H1 (cell line): ENCODE data around the gene GALNT9. TPM values are rescaled to one million over a fixed set of nuclear protein-coding genes. Genes with fewer than 3 reads are reported as not detected.

ENCODE experiments used
- CTCF ChIA-PET: fragments of 300-600 bp; sonication (Branson Sonifier 250); formaldehyde crosslinking; loops from one replicate; lab custom pipeline; 2021; ENCODE audit not compliant: partially characterized antibody; lab: Charles Lee
- POLR2A ChIA-PET: fragments of 300-600 bp; sonication (Branson Sonifier 250); formaldehyde crosslinking; loops from one replicate; lab custom pipeline; 2021; ENCODE audit warnings: inconsistent platforms; ENCODE audit not compliant: partially characterized antibody; lab: Charles Lee
- DNase-seq, 2 experiments: peaks; one replicate each; pipeline versions ENCODE4 v3.0.0 to v3.0.0-alpha.2; 2010 to 2022; ENCODE audit warnings: low spot score in 2 of 2, low read depth in 1 of 2, mixed read lengths in 1 of 2
- FAIRE-seq: peaks from 2 replicates; lab custom pipeline; 2011; peaks lifted over from hg19 to GRCh38; lab: Jason Lieb, UNC
- H2AFZ ChIP-seq: 2 replicates; pipeline ENCODE4 v1.8.1; 2012; ENCODE audit warnings: low read length, inconsistent platforms
- H2AK5ac ChIP-seq: 2 replicates; pipeline ENCODE4 v1.6.1; 2013; ENCODE audit warnings: low read depth, low read length
- H2BK120ac ChIP-seq: replicated peaks from 2 replicates; pipeline ENCODE3; 2013; ENCODE audit warnings: low read depth, low read length, inconsistent platforms
- H2BK12ac ChIP-seq: 2 replicates; pipeline ENCODE4 v1.6.1; 2013; ENCODE audit warnings: low read depth, low read length
- H2BK15ac ChIP-seq: 2 replicates; pipeline ENCODE4 v1.6.1; 2013; ENCODE audit warnings: low read length
- H2BK20ac ChIP-seq: 2 replicates; pipeline ENCODE4 v1.6.1; 2013; ENCODE audit warnings: low read length
- H2BK5ac ChIP-seq: 2 replicates; pipeline ENCODE4 v1.6.1; 2013; ENCODE audit warnings: low read depth, low read length
- H3K14ac ChIP-seq: 2 replicates; pipeline ENCODE4 v1.6.1; 2013; ENCODE audit warnings: inconsistent platforms; ENCODE audit not compliant: insufficient read length
- H3K18ac ChIP-seq: 2 replicates; pipeline ENCODE4 v1.6.1; 2013; ENCODE audit warnings: low read length; ENCODE audit errors: extremely low read depth
- H3K23ac ChIP-seq: 2 replicates; pipeline ENCODE4 v1.6.1; 2013; ENCODE audit warnings: inconsistent platforms; ENCODE audit not compliant: insufficient read length
- H3K23me2 ChIP-seq: 2 replicates; pipeline ENCODE4 v1.6.1; 2013; ENCODE audit warnings: low read depth, low read length
- H3K27ac ChIP-seq: 2 replicates; pipeline ENCODE4 v1.6.1; 2011; ENCODE audit warnings: low read depth, low read length, inconsistent platforms
- H3K27me3 ChIP-seq, 4 experiments: replicated peaks in 1 of 4; 1 replicate in 1 of 4; 2 replicates in 3 of 4; pipeline versions ENCODE4 v1.6.1 to v1.8.1; 2011 to 2013; ENCODE audit warnings: low read length in 3 of 4, mild to moderate bottlenecking in 3 of 4, inconsistent platforms in 2 of 4, mixed read lengths in 2 of 4, moderate library complexity in 1 of 4; ENCODE audit not compliant: control insufficient read depth in 3 of 4, insufficient read depth in 3 of 4; ENCODE audit errors: extremely low read depth in 1 of 4
- H3K36me3 ChIP-seq, 4 experiments: 2 replicates each; pipeline versions ENCODE4 v1.6.1 to v1.8.1; 2011 to 2013; ENCODE audit warnings: mild to moderate bottlenecking in 4 of 4, low read length in 3 of 4, moderate library complexity in 2 of 4, control low read depth in 1 of 4, inconsistent platforms in 1 of 4; ENCODE audit not compliant: insufficient read depth in 4 of 4, control insufficient read depth in 2 of 4
- H3K4ac ChIP-seq: replicated peaks from 2 replicates; pipeline ENCODE3; 2013; ENCODE audit warnings: low read length, low read depth, mixed read lengths, inconsistent platforms; ENCODE audit not compliant: insufficient read length
- H3K4me1 ChIP-seq, 4 experiments: replicated peaks in 1 of 4; 1 replicate in 1 of 4; 2 replicates in 3 of 4; pipeline versions ENCODE4 v1.6.1 to v1.8.1; 2011 to 2013; ENCODE audit warnings: low read length in 3 of 4, inconsistent platforms in 2 of 4, mixed read lengths in 1 of 4; ENCODE audit not compliant: insufficient read depth in 4 of 4, control insufficient read depth in 3 of 4
- H3K4me2 ChIP-seq, 2 experiments: 2 replicates each; pipeline versions ENCODE4 v1.6.1 to v1.8.1; 2011 to 2013; ENCODE audit warnings: low read depth in 2 of 2, low read length in 2 of 2, control low read depth in 1 of 2, inconsistent platforms in 1 of 2, mild to moderate bottlenecking in 1 of 2; ENCODE audit not compliant: insufficient read depth in 1 of 2
- H3K4me3 ChIP-seq, 4 experiments: fragments of 200-600, 300-600 bp in 1 of 4; sonication (generic), shearing (Covaris generic), sonication (Bioruptor Twin) in 1 of 4; 2 replicates each; pipeline versions ENCODE4 v1.5.1 to v1.8.1; 2011 to 2016; ENCODE audit warnings: low read length in 4 of 4, low read depth in 3 of 4, control low read depth in 2 of 4, inconsistent platforms in 2 of 4, mild to moderate bottlenecking in 2 of 4, mixed read lengths in 1 of 4, moderate library complexity in 1 of 4; ENCODE audit not compliant: insufficient read depth in 2 of 4; ENCODE audit errors: extremely low read depth in 1 of 4
- H3K56ac ChIP-seq: replicated peaks from 2 replicates; pipeline ENCODE3; 2013; ENCODE audit warnings: low read depth, mild to moderate bottlenecking, mixed read lengths, low read length, inconsistent platforms; ENCODE audit not compliant: insufficient read length
- H3K79me1 ChIP-seq: 2 replicates; pipeline ENCODE4 v1.6.1; 2013; ENCODE audit warnings: low read depth, low read length, control low read depth
- H3K79me2 ChIP-seq, 2 experiments: 2 replicates each; pipeline versions ENCODE4 v1.6.1 to v1.8.1; 2012 to 2013; ENCODE audit warnings: low read length in 2 of 2, mild to moderate bottlenecking in 2 of 2, inconsistent platforms in 1 of 2; ENCODE audit not compliant: insufficient read depth in 2 of 2, control insufficient read depth in 1 of 2
- H3K9ac ChIP-seq, 4 experiments: replicated peaks in 1 of 4; 1 replicate in 1 of 4; 2 replicates in 3 of 4; pipeline versions ENCODE4 v1.6.1 to v1.8.1; 2011 to 2013; ENCODE audit warnings: low read depth in 3 of 4, low read length in 3 of 4, control low read depth in 2 of 4, mild to moderate bottlenecking in 2 of 4, moderate library complexity in 2 of 4, inconsistent platforms in 1 of 4; ENCODE audit errors: extremely low read depth in 1 of 4
- H3K9me3 ChIP-seq, 2 experiments: 2 replicates each; pipeline versions ENCODE4 v1.6.1 to v1.8.1; 2012 to 2013; ENCODE audit warnings: mild to moderate bottlenecking in 2 of 2, moderate library complexity in 2 of 2, control low read depth in 1 of 2, inconsistent platforms in 1 of 2, low read depth in 1 of 2, low read length in 1 of 2, mixed read lengths in 1 of 2; ENCODE audit not compliant: insufficient read depth in 2 of 2
- H4K20me1 ChIP-seq, 2 experiments: replicated peaks in 1 of 2; 2 replicates each; pipeline versions ENCODE3 to v1.8.1; 2011 to 2013; ENCODE audit warnings: inconsistent platforms in 2 of 2, low read length in 2 of 2, mild to moderate bottlenecking in 1 of 2; ENCODE audit not compliant: insufficient read depth in 2 of 2, control insufficient read depth in 1 of 2
- H4K5ac ChIP-seq: 2 replicates; pipeline ENCODE4 v1.6.1; 2013; ENCODE audit warnings: low read length, low read depth, mixed read lengths, inconsistent platforms; ENCODE audit not compliant: insufficient read length
- H4K8ac ChIP-seq: 2 replicates; pipeline ENCODE4 v1.8.0; 2013; ENCODE audit warnings: mild to moderate bottlenecking, moderate library complexity, low read length, inconsistent platforms; ENCODE audit not compliant: insufficient read depth; ENCODE audit errors: extremely low read depth
- H4K91ac ChIP-seq: replicated peaks from 2 replicates; pipeline ENCODE3; 2013; ENCODE audit warnings: low read length, mixed read lengths, inconsistent platforms; ENCODE audit not compliant: insufficient read length
- BCL11A ChIP-seq, 2 experiments: IDR thresholded peaks; one replicate each; pipeline ENCODE4 v1.6.1; 2011; ENCODE audit warnings: low read depth in 2 of 2, low read length in 2 of 2, mild to moderate bottlenecking in 2 of 2
- CEBPB ChIP-seq: IDR thresholded peaks from 2 replicates; pipeline ENCODE4 v1.6.1; 2012; ENCODE audit warnings: low read depth, low read length
- MAFK ChIP-seq: IDR thresholded peaks from 2 replicates; pipeline ENCODE4 v1.6.1; 2012; ENCODE audit warnings: low read depth, mild to moderate bottlenecking, improper control_type of control experiment, low read length
- SRF ChIP-seq: IDR thresholded peaks from 2 replicates; pipeline ENCODE4 v1.6.1; 2011; ENCODE audit warnings: mild to moderate bottlenecking, low read depth, low read length, moderate library complexity
- TAF1 ChIP-seq: IDR thresholded peaks from 2 replicates; pipeline ENCODE4 v1.6.1; 2011; ENCODE audit warnings: mild to moderate bottlenecking, low read depth, low read length
- YY1 ChIP-seq: IDR thresholded peaks from 2 replicates; pipeline ENCODE4 v1.6.1; 2011; ENCODE audit warnings: low read depth, mild to moderate bottlenecking, low read length
- ZNF274 ChIP-seq: IDR thresholded peaks from 2 replicates; pipeline ENCODE4 v1.7.0; 2012; ENCODE audit warnings: low read length, borderline replicate concordance; ENCODE audit errors: extremely low read depth
- WGBS, 2 experiments: shearing (Covaris generic) in 1 of 2; methylation state at CpG; one replicate each; pipeline versions ENCODE4 v1.1.6 to v1.1.7; 2013 to 2015; ENCODE audit warnings: low lambda C conversion rate in 2 of 2, mixed read lengths in 2 of 2, inconsistent platforms in 1 of 2, low coverage in 1 of 2, missing lambda C conversion rate in 1 of 2; ENCODE audit not compliant: insufficient replicate concordance in 2 of 2, insufficient coverage in 1 of 2, insufficient read length in 1 of 2; ENCODE audit errors: extremely low coverage in 1 of 2, missing lambda C conversion rate in 1 of 2; 5-methylcytosine and 5-hydroxymethylcytosine counted together
- polyA plus RNA-seq, 7 experiments: library from polyadenylated mRNA; depleted of rRNA in 3 of 7; stranded (reverse) in 5 of 7; unstranded in 2 of 7; fragments of >200 nt in 5 of 7; fragments of 200-250 nt in 2 of 7; gene quantifications; 1 replicate in 5 of 7; 2 replicates in 1 of 7; 4 replicates in 1 of 7; pipeline versions ENCODE4 v1.2.1 to v1.2.3, GENCODE V29; 2011 to 2013; ENCODE audit warnings: missing spikeins in 2 of 7, mixed read lengths in 2 of 7
- total RNA-seq: library from RNA; stranded (reverse); fragmentation: NEBNext Ultra II Directional; extraction: Animal tissue kit (Norgen Biotek cat#: 25700); gene quantifications from 2 replicates; pipeline ENCODE4 v1.2.1, GENCODE V29; 2021

The GALNT9 gene
- total and polyA plus RNA-seq, 2 of the 8 experiments (the other 6 are each of a cell fraction or from before 2014, with no cell fraction given), result 2.0 to 3.6 TPM

GRCh38 chr12:132175496-132176384 lies 153.6 kb downstream of the GALNT9 start:
- Histone ChIP-seq H3K36me3 (no peaks in the 10 kb centered on the region; a peak in 1 of 8 replicates), H4K20me1 (peaks cover 0 to 6% of the 10 kb centered on the region in 2 experiments), H3K9me3 (no peaks in the 10 kb centered on the region; a peak in 1 of 4 replicates), H3K23me2 (no peaks in the 10 kb centered on the region), H3K56ac (no peak overlapping the region), H3K4me2 (no peak overlapping the region), H2BK20ac (no peak overlapping the region), H3K14ac (no peak overlapping the region), H3K27ac (no peak overlapping the region), H2BK12ac (no peak overlapping the region), H3K27me3 (peaks cover 0 to 28% (median 19%) of the 10 kb centered on the region in 4 experiments; a peak in 4 of 7 replicates), H2BK15ac (no peak overlapping the region), H4K5ac (no peak overlapping the region), H3K79me1 (no peaks in the 10 kb centered on the region), H4K8ac (peak overlapping the region; percentile 68; the same call in 1 of the 2 replicates), H3K79me2 (no peaks in the 10 kb centered on the region), H3K4me1 (0 out of 7 replicates have a peak, but pooled peaks cover 0 to 2% (median 0%) of the 10 kb centered on the region in 4 experiments), H2BK120ac (no peak overlapping the region), H2AFZ (no peak overlapping the region), H4K91ac (no peak overlapping the region), H3K23ac (no peak overlapping the region), H2BK5ac (no peak overlapping the region), H3K9ac (no peak overlapping the region), H3K18ac (no peak overlapping the region), H2AK5ac (no peak overlapping the region), H3K4me3 (no peak overlapping the region), H3K4ac (no peak overlapping the region)
- POLR2A ChIA-PET, result interaction anchor here (0.5 to 2.0 kb wide), 2 partner anchors 13 to 35 kb away, joined by 5 to 10 read pairs; no protein-coding TSS in a partner anchor
- no peak for TF ChIP-seq BCL11A (IDR thresholded peaks at IDR 0.05; ENCODE audit: low read depth in 2 of 2, low read length in 2 of 2)
- TF ChIP-seq MAFK, result no peak
- no peak for TF ChIP-seq SRF
- TF ChIP-seq TAF1, result no peak
- TF ChIP-seq YY1, result no peak
- no peak for TF ChIP-seq CEBPB
- no peak for TF ChIP-seq ZNF274
- CTCF ChIA-PET, result interaction anchor here (1.2 to 1.7 kb wide), 5 partner anchors 13 to 238 kb away, joined by 4 read pairs; no protein-coding TSS in a partner anchor
- FAIRE-seq (no peak), DNase-seq (no peak)
- WGBS, 2 experiments, result 85% methylated on average over 29 of the region's 35 CpGs; no CpG with 5 or more reads in 1 of the 2 experiments
